Dendritic cell treated with granulocyte-macrophage colony-stimulating factor and Interleukin-4, amounts not matched to agents 40 ng/mL and 50 ng/mL, for 4 days (primary cell): ENCODE data around the gene NPAS3.

Experiments
- H3K27ac Mint-ChIP-seq: one replicate; pipeline ENCODE4 v1.8.0; 2022; ENCODE audit warnings: mild to moderate bottlenecking, mixed read lengths
- H3K27me3 Mint-ChIP-seq: one replicate; pipeline ENCODE4 v1.8.0; 2022; ENCODE audit warnings: mild to moderate bottlenecking, mixed read lengths
- H3K36me3 Mint-ChIP-seq: one replicate; pipeline ENCODE4 v1.8.0; 2022; ENCODE audit warnings: low read depth, mixed read lengths
- H3K4me1 Mint-ChIP-seq: one replicate; pipeline ENCODE4 v1.8.0; 2022; ENCODE audit warnings: low read depth, mixed read lengths
- H3K4me3 Mint-ChIP-seq: one replicate; pipeline ENCODE4 v1.8.0; 2022; ENCODE audit warnings: mild to moderate bottlenecking, moderate library complexity, mixed read lengths
- H3K9me3 Mint-ChIP-seq: one replicate; pipeline ENCODE4 v1.8.0; 2022; ENCODE audit warnings: mixed read lengths
- intact Hi-C: fragments of 100-400 bp; cut with micrococcal nuclease; formaldehyde crosslinking; loops from one replicate; pipeline ENCODE4 v1.15.0; 2022

Gene NPAS3

DNA sequence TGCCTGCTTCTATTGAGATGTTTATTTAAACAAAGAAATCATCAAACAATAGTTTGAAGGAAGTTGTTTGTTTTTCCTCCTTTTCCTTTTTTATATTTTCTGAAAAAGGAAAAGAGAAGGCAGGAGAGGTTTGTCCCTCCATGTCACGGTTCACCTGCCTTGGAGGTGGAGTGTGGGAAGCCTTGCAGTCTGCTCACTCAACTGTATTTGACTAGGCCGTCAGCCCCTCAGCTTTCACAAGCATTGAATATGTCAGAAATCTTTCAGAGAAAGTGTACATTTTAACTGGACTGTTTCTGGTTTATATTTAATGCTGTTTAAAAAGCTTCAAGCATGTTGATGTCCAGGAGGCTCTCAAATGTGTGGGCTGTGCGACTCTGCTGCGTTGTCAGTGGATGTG, 370.4 kb downstream of the NPAS3 start:
- no peaks in the 10 kb centered on the region for H3K9me3 Mint-ChIP-seq
- no peaks in the 10 kb centered on the region for H3K27me3 Mint-ChIP-seq
- intact Hi-C loops = no loop called here

DNA sequence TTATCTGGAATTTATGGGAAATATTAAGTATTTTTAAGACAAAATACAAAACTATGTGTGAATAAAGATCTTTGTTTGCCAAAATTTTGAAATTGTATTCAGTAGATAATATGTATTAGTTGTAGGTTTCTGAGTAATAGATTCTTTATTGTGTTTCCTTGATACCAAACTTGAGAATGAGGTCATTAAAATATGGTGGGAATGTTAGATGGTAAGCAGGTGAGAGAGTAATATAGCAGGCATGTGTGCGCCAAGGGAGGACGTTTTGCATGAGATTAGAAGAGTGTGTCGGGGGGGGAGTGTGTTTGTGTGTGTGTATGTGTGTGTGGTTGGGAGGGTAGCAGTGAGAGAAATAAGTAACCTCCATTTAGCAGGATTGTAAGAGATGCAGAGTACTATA, 376.5 kb downstream of the NPAS3 start:
- no peaks in the 10 kb centered on the region for H3K9me3 Mint-ChIP-seq

More for the DNA sequence above, 370.4 kb downstream of the NPAS3 start:
- no peaks in the 10 kb centered on the region for H3K36me3 Mint-ChIP-seq
- no peaks in the 10 kb centered on the region for H3K4me1 Mint-ChIP-seq
- no peak overlapping the region for H3K27ac Mint-ChIP-seq
- no peak overlapping the region for H3K4me3 Mint-ChIP-seq

DNA sequence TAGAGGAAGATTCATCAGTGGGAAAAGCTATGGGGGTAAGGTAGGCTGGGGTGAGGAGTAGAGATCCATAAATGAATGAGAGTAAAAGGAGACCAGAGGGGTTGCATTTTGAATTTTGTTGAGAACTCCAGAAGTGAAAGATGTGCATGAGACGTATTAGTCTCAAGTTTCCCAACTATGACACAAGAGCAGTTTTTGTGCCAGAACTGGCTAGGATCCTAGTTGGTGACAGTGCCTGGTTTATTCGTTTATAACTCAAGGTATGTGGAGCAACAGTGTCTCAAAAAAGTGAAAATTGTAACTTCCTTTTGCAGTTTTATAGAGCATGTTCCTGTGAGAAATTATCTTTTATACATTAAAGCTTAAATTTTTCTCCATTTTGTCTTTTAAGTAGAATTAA, 377.0 kb downstream of the NPAS3 start:
- intact Hi-C loops = no loop called here
- Mint-ChIP-seq H3K9me3 (no peaks in the 10 kb centered on the region), H3K27ac (no peak overlapping the region), H3K4me3 (no peak overlapping the region), H3K4me1 (no peaks in the 10 kb centered on the region), H3K27me3 (no peaks in the 10 kb centered on the region), H3K36me3 (no peaks in the 10 kb centered on the region)

More for the DNA sequence above, 376.5 kb downstream of the NPAS3 start:
- no peaks in the 10 kb centered on the region for H3K36me3 Mint-ChIP-seq
- no peak overlapping the region for H3K27ac Mint-ChIP-seq
- intact Hi-C loops = no loop called here
- H3K4me1 Mint-ChIP-seq = no peaks in the 10 kb centered on the region
- H3K4me3 Mint-ChIP-seq = no peak overlapping the region
- H3K27me3 Mint-ChIP-seq = no peaks in the 10 kb centered on the region

DNA sequence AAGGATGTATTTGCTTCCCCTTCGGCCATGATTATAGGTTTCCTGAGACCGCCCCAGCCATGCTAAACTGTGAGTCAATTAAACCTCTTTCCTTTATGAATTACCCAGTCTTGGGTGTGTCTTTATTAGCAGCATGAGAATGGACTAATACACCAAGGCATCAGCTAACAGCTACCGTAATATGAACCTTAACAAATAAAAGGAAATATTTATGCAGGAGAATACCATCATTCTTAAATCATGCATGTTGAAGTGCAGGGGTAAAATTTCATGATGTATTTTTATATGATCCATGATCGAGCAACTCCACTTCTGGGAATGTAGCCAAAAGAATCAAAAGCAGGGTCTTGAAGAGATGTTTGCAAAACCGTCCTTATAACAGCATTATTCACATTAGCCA, 379.0 kb downstream of the NPAS3 start:
- intact Hi-C loops = no loop called here
- Mint-ChIP-seq H3K9me3 (no peaks in the 10 kb centered on the region), H3K4me3 (no peak overlapping the region), H3K36me3 (no peaks in the 10 kb centered on the region), H3K27ac (no peak overlapping the region), H3K4me1 (no peaks in the 10 kb centered on the region), H3K27me3 (no peaks in the 10 kb centered on the region)

DNA sequence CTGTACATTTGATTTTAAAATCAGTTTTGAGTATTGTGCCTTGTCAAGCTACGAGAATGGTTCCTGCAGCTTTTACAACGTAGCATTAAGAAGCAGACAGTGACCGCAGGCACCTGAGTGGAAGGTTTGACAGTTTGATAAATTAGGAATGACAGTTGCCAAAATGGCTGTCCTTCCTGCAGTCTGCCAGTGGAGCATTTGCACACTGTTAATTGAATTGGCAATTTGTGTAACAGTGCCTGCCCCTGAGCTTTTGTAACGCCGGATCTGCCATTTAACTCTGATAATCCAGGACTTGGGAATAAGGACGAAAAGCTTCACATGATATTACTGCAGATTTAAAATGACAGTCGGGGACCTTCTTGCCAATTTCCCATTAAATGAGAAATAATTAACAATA, 385.3 kb downstream of the NPAS3 start:
- H3K4me3 Mint-ChIP-seq = no peak overlapping the region
- intact Hi-C loops = no loop called here
- no peaks in the 10 kb centered on the region for H3K36me3 Mint-ChIP-seq
- no peaks in the 10 kb centered on the region for H3K9me3 Mint-ChIP-seq
- H3K4me1 Mint-ChIP-seq = no peaks in the 10 kb centered on the region
- no peak overlapping the region for H3K27ac Mint-ChIP-seq
- H3K27me3 Mint-ChIP-seq = no peaks in the 10 kb centered on the region

DNA sequence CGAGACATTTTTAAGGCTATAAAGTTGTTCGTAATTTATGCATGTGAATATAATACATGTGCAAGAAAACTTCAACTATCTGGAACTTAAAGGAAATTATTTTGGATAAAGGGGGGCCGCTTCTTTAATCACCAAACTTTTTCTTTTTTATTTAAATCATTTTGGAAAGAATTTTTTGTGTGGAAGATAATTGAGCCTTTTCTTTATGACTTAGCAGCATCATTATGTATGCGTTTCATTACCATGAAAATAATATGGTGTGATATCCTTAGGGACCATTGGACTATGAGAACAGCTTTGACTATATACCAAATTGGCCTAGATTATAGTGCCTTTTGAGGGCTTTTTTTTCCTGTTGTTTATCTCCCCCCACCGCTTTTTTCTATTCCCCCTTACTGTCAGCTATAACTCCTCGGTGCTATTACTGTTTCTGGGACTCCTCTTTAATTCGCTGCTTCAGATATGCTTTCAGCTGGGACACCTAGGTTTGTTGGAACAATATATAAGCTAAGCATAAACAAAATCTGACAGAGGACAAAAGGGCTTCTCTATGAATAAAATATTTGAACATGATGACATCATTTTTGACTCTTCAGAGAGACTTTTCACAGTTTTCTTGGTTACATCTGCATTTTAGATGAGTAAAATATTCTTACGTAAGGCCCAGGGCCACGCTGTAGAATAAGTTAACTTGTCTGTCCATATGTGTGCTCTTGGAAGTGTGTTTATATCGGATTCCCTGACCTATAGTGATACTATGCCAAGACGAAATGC, 392.7 kb downstream of the NPAS3 start:
- Mint-ChIP-seq H3K4me3 (no peak overlapping the region), H3K27ac (no peak overlapping the region)
- intact Hi-C loops = no loop called here

DNA sequence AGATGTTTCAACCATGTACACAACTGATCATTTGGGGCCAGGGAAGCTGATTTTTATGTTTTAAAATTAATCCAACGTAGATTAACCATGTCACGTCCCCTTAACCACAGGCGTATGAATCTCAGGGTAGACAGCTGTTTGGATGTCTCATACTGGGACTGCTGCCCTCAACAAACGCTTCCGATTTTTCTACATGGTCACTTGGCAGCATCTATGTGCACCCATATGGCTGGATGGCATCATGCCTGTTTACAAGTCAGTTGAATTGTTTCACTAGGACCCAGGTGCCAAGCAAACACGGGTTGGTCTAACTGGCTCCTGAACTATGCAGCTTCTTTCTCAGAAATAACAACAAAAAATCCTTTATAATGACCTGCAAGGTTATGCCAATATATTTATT, 393.8 kb downstream of the NPAS3 start:
- H3K36me3 Mint-ChIP-seq = no peaks in the 10 kb centered on the region
- H3K4me1 Mint-ChIP-seq = no peaks in the 10 kb centered on the region
- no peak overlapping the region for H3K4me3 Mint-ChIP-seq
- H3K27ac Mint-ChIP-seq = no peak overlapping the region
- peaks cover 9% of the 10 kb centered on the region for H3K9me3 Mint-ChIP-seq
- intact Hi-C loops = no loop called here
- H3K27me3 Mint-ChIP-seq = no peaks in the 10 kb centered on the region

More for the DNA sequence above, 392.7 kb downstream of the NPAS3 start:
- Mint-ChIP-seq H3K36me3 (no peaks in the 10 kb centered on the region), H3K4me1 (no peaks in the 10 kb centered on the region), H3K9me3 (peaks cover 3% of the 10 kb centered on the region), H3K27me3 (no peaks in the 10 kb centered on the region)

DNA sequence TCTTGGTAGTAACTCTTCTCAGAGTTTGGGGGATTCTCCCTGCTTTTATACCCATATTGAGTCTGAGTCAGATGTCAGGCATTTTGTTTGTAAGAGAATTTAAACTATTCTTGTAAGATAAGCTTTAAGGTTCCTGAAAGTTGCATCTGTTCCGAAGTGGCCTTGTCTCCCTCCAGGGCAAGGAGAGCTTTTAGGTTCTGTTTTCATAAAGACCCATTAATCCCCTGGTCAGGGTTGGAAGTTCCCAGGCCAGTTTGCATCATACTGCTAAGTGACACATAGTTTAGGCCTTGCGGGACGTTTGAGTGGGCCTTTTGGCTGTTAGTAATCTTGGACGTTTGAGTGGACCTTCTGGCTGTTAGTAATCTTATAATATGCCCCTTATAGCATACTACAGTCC, 396.7 kb downstream of the NPAS3 start:
- no peak overlapping the region for H3K27ac Mint-ChIP-seq
- no peaks in the 10 kb centered on the region for H3K27me3 Mint-ChIP-seq
- no peaks in the 10 kb centered on the region for H3K36me3 Mint-ChIP-seq
- H3K4me3 Mint-ChIP-seq = no peak overlapping the region
- H3K4me1 Mint-ChIP-seq = no peaks in the 10 kb centered on the region
- intact Hi-C loops = no loop called here
- H3K9me3 Mint-ChIP-seq = peaks cover 9% of the 10 kb centered on the region

DNA sequence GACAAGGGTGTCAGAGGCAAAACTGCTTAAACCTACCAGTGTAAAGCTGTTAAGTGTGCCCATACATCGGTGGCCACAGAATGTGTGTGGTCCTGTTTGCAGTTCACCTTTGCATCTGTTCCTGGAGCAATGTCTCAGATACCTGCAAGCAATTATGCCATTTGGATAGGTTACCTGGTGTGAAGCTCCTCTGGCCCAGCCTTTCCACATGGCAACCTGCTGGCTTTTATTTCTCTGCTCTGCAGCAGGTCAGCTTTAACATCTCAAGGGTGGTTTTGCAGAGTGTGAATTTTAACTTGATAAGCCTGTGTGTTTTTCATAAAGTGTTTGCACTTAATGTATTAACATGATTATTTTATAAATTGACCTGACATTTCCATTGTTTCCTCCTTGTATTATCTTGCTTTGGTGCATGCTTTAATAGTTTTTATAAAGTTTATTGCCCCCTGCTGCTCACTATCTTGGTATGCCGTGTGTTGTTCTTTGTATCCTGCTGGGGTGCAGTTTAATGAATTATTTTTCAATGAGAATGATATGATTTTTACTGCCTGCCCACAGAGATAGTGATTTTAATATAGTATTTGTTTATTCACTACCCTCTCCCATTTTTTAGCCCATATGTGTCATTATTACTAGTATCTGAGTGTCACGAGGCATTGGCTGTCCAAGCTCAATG, 403.8 kb downstream of the NPAS3 start:
- Mint-ChIP-seq H3K36me3 (no peaks in the 10 kb centered on the region), H3K9me3 (no peaks in the 10 kb centered on the region), H3K4me1 (no peaks in the 10 kb centered on the region), H3K27ac (no peak overlapping the region), H3K4me3 (no peak overlapping the region), H3K27me3 (no peaks in the 10 kb centered on the region)
- intact Hi-C loops = no loop called here

DNA sequence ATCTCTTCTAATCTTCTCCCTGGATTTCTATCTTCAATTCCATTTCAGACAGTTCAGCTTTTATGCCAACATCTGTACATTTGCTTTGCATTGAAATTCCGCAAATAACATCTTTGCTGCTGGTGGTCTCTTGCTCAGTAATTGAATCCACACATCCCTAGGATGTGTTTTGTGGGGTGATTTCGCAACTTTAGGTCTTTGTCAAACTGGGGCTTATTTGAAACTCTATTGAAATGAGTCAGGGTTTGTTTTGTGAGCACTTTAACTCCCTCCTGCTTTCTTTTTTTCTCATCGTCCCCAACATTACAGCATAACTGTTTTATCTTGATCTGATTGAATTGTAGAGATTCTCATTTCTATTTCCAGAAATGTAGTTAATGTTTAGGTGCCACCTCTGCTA, 404.3 kb downstream of the NPAS3 start:
- H3K9me3 Mint-ChIP-seq = no peaks in the 10 kb centered on the region
- intact Hi-C loops = no loop called here
- no peak overlapping the region for H3K27ac Mint-ChIP-seq
- H3K4me1 Mint-ChIP-seq = no peaks in the 10 kb centered on the region
- no peaks in the 10 kb centered on the region for H3K27me3 Mint-ChIP-seq
- H3K4me3 Mint-ChIP-seq = no peak overlapping the region
- no peaks in the 10 kb centered on the region for H3K36me3 Mint-ChIP-seq

DNA sequence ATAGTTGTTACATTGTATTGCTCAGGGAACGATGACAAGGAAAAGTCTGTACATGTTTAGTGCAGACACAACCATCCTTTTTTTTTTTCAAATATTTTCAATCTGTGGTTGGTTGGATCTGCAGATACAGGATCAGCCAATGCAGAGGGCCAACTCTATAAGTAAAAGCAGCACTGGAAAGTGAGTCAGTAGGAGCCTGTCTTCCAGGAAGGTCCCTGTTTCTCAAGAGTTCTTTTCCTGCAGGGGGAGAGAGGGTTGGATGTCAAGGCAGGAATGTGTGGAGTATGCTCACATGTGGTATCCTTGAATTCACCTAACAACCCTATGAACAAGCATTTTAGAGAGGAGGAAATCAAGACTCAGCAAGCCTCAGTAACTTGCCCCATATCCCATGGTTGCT, 409.1 kb downstream of the NPAS3 start:
- H3K27me3 Mint-ChIP-seq = no peaks in the 10 kb centered on the region
- H3K27ac Mint-ChIP-seq = no peak overlapping the region
- H3K36me3 Mint-ChIP-seq = no peaks in the 10 kb centered on the region
- no peaks in the 10 kb centered on the region for H3K4me1 Mint-ChIP-seq
- no peak overlapping the region for H3K4me3 Mint-ChIP-seq
- intact Hi-C loops = no loop called here
- no peaks in the 10 kb centered on the region for H3K9me3 Mint-ChIP-seq

DNA sequence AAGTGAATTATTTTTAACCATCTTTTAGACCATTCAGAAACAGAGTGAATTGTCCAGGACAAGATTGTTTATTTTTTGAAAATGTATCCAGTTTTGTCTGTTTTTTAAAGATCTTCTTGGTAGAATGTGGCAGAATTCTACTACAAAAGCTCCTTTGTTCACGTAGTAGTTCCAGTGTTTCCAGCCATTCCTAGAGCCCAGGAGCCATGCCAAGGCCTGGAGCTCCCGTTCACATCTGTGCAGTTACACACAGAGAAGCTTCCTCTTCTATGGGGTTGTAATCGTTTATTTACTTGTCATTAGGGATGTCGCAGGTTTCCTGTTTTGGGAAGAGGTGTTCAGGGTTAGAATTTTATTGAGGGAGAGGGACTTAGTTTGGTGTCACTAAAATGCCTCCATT, 409.8 kb downstream of the NPAS3 start:
- Mint-ChIP-seq H3K9me3 (no peaks in the 10 kb centered on the region), H3K4me1 (no peaks in the 10 kb centered on the region), H3K36me3 (no peaks in the 10 kb centered on the region), H3K4me3 (no peak overlapping the region), H3K27ac (no peak overlapping the region), H3K27me3 (no peaks in the 10 kb centered on the region)
- intact Hi-C loops = no loop called here

DNA sequence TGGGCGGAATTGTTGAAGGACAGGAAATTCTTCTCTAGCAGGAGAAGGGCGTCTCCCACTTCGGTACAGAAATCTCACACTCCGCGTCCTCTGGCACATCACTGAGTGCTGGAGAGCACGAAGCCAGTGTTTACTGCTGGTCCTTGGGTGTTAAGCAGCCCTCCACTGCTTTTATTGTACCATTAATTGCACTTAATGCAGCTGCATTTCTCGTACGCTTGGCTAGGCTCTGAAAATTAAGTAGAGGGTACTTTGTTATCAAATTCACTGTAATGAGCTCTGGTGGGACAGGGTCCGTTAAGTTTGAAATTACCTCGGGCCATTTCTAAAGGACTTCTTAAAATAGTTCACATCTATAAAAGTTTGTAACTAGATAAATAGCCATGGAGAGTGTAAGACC, 411.2 kb downstream of the NPAS3 start:
- Mint-ChIP-seq H3K4me1 (no peaks in the 10 kb centered on the region), H3K9me3 (no peaks in the 10 kb centered on the region), H3K4me3 (no peak overlapping the region), H3K27ac (no peak overlapping the region), H3K27me3 (no peaks in the 10 kb centered on the region), H3K36me3 (no peaks in the 10 kb centered on the region)
- intact Hi-C loops = no loop called here

DNA sequence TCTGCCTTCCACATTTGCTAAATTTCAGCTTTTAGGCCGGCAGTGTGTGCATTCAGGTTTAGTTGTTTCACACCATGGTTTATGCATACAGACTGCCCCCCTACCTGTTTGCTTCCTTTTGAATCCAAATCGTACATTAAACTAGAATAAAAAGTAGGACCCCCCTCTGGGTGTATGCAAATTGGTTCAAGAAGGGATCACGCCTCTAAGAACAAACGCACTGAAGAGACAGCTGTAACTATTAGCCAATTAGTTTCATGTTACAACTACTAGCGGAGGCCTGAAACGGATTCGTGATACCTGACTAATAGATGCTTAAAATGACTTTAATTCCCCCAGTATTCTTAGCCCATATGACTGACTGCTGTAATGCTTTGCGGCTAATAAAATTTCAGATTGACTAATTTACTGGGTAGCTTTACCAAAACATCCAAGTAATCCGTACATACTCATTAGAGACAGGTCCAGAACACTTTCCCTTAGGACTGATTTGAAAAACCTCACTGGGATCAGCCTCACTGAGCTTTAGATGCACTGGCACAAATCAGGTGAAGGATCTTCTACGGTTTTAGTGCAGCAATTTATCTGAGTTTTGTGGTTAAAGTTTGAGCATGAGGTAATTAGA, 411.8 kb downstream of the NPAS3 start:
- intact Hi-C loops = no loop called here
- H3K27ac Mint-ChIP-seq = no peak overlapping the region
- no peaks in the 10 kb centered on the region for H3K9me3 Mint-ChIP-seq
- no peaks in the 10 kb centered on the region for H3K36me3 Mint-ChIP-seq
- no peaks in the 10 kb centered on the region for H3K27me3 Mint-ChIP-seq
- H3K4me1 Mint-ChIP-seq = no peaks in the 10 kb centered on the region
- H3K4me3 Mint-ChIP-seq = no peak overlapping the region
